K562 (cell line): ENCODE results near the gene ROM1. TPM values are rescaled to one million over a fixed set of nuclear protein-coding genes. Genes with fewer than 3 reads are reported as not detected.
A peak's percentile ranks its signal among the peaks of the same experiment; 100 is the strongest.

ENCODE experiments used
- ATAC-seq: fragments of 200-7000 bp; cut with Tn5 transposase; 3 replicates; pipeline ENCODE4 v1.9.1; 2020; ENCODE audit warnings: moderate library complexity
- BruUV-seq: library from RNA; stranded (reverse); fragments of 400-500 nt; replicated peaks from 2 replicates; lab custom pipeline; 2021; lab: Mats Ljungman, UMichigan
- CTCF ChIA-PET: fragments of 300-600 bp; formaldehyde crosslinking; extraction: SDS; loops from one replicate; lab custom pipeline; 2021; ENCODE audit warnings: low intra/inter-chr PET ratio; lab: Yijun Ruan, JAX
- POLR2A ChIA-PET: fragments of 300-600, 350-650 bp; sonication (Branson Sonifier 250); formaldehyde crosslinking; extraction: SDS; loops from one replicate; lab custom pipeline; 2021; ENCODE audit warnings: antibody characterized with exemption, inconsistent platforms; lab: Yijun Ruan, JAX
- DNase-seq, 4 experiments: peaks; one replicate each; pipeline versions ENCODE4 v3.0.0 to v3.0.0-alpha.2; 2011 to 2018; ENCODE audit warnings: low spot score in 3 of 4, mixed read lengths in 3 of 4; ENCODE audit errors: extremely low read depth in 1 of 4
- FAIRE-seq: peaks from 2 replicates; lab custom pipeline; 2011; peaks lifted over from hg19 to GRCh38; lab: Jason Lieb, UNC
- H2AFZ ChIP-seq: 2 replicates; pipeline ENCODE4 v1.6.0; 2011; ENCODE audit warnings: low read depth, low read length, control low read depth, inconsistent platforms
- H3K27ac ChIP-seq: fragments of 200-600 bp; 3 replicates; pipeline ENCODE4 v1.8.0; 2011; ENCODE audit warnings: low read depth, mild to moderate bottlenecking, control low read depth, inconsistent platforms, low read length, moderate library complexity, mixed read lengths; ENCODE audit errors: extremely low read depth
- H3K27me3 ChIP-seq, 2 experiments: fragments of 300-600 bp in 1 of 2; 2 replicates in 1 of 2; 3 replicates in 1 of 2; pipeline versions ENCODE4 v1.6.0 to v1.8.0; 2011; ENCODE audit warnings: inconsistent platforms in 2 of 2, low read length in 2 of 2, mild to moderate bottlenecking in 1 of 2, mixed read lengths in 1 of 2, moderate library complexity in 1 of 2; ENCODE audit not compliant: control insufficient read depth in 2 of 2, insufficient read depth in 2 of 2
- H3K36me3 ChIP-seq: fragments of 300-600 bp; 3 replicates; pipeline ENCODE4 v1.8.0; 2011; ENCODE audit warnings: mild to moderate bottlenecking, low read length, inconsistent platforms; ENCODE audit not compliant: control insufficient read depth, insufficient read depth
- H3K4me1 ChIP-seq, 2 experiments: fragments of 200-600 bp in 1 of 2; replicated peaks in 1 of 2; 2 replicates in 1 of 2; 3 replicates in 1 of 2; pipeline versions ENCODE4 v1.5.1 to v1.8.0; 2011; ENCODE audit warnings: inconsistent platforms in 2 of 2, low read length in 2 of 2, mild to moderate bottlenecking in 1 of 2, mixed read lengths in 1 of 2, moderate library complexity in 1 of 2; ENCODE audit not compliant: control insufficient read depth in 2 of 2, insufficient read depth in 2 of 2
- H3K4me2 ChIP-seq: 2 replicates; pipeline ENCODE4 v1.6.1; 2011; ENCODE audit warnings: low read length, control low read depth, inconsistent platforms, mixed read lengths; ENCODE audit not compliant: insufficient read depth
- H3K4me3 ChIP-seq: fragments of 200-600 bp; sonication (generic), shearing (Covaris generic); 2 replicates; pipeline ENCODE4 v1.5.1; 2016; ENCODE audit warnings: control low read depth, inconsistent platforms
- H3K79me2 ChIP-seq: fragments of 200-600 bp; 3 replicates; pipeline ENCODE4 v1.8.0; 2011; ENCODE audit warnings: low read length, inconsistent platforms; ENCODE audit not compliant: control insufficient read depth, insufficient read depth
- H3K9ac ChIP-seq, 2 experiments: 2 replicates each; pipeline versions ENCODE4 v1.6.0 to v1.6.1; 2011; ENCODE audit warnings: low read depth in 2 of 2, low read length in 2 of 2, control low read depth in 1 of 2, inconsistent platforms in 1 of 2, mild to moderate bottlenecking in 1 of 2, mixed read lengths in 1 of 2; ENCODE audit not compliant: insufficient read depth in 1 of 2
- H3K9me1 ChIP-seq: one replicate; pipeline ENCODE4 v1.6.0; 2011; ENCODE audit warnings: inconsistent platforms, mild to moderate bottlenecking, low read length, moderate library complexity; ENCODE audit not compliant: control insufficient read depth, insufficient read depth
- H3K9me3 ChIP-seq: replicated peaks from 2 replicates; pipeline ENCODE4 v1.5.1; 2011; ENCODE audit warnings: low read depth, low read length, inconsistent platforms; ENCODE audit not compliant: control insufficient read depth, insufficient read depth
- H4K20me1 ChIP-seq: replicated peaks from 2 replicates; pipeline ENCODE4 v1.6.1; 2011; ENCODE audit warnings: low read length, inconsistent platforms, mixed read lengths; ENCODE audit not compliant: control insufficient read depth, insufficient read depth
- ERF ChIP-seq: fragments of 450-650 bp; formaldehyde crosslinking; IDR thresholded peaks from 2 replicates; pipeline ENCODE4 v1.4.0; 2020; ENCODE audit warnings: mild to moderate bottlenecking, mixed read lengths
- RFX5 ChIP-seq: IDR thresholded peaks from 2 replicates; pipeline ENCODE4 v1.6.1; 2011; ENCODE audit warnings: low read depth, mild to moderate bottlenecking, improper control_type of control experiment, low read length
- ZNF431 ChIP-seq: sonication (generic); formaldehyde crosslinking; IDR thresholded peaks from 2 replicates; pipeline ENCODE4 v1.8.0; 2022; ENCODE audit warnings: mild to moderate bottlenecking, missing genetic modification reagents
- WGBS: fragments of 100-300 bp; shearing (Covaris generic); methylation state at CpG from one replicate; pipeline ENCODE4 v1.1.6; 2016; ENCODE audit warnings: low coverage, mixed read lengths; ENCODE audit not compliant: insufficient coverage; ENCODE audit errors: missing lambda C conversion rate; 5-methylcytosine and 5-hydroxymethylcytosine counted together
- in situ Hi-C: fragments of 300-500 bp; cut with MboI; formaldehyde crosslinking; loops from 4 replicates; pipeline ENCODE4 v1.15.0; 2018; ENCODE audit warnings: inconsistent platforms, mixed read lengths
- intact Hi-C: fragments of 100-400 bp; cut with micrococcal nuclease; formaldehyde crosslinking; loops from 2 replicates; pipeline ENCODE4 v1.14.2; 2022
- polyA plus RNA-seq, 8 experiments: library from polyadenylated mRNA; depleted of rRNA in 4 of 8; stranded (reverse) in 5 of 8; unstranded in 3 of 8; fragments of >200 nt; fragmentation: Nextera tagmentation in 2 of 8; fragmentation: Illumina TruSeq in 1 of 8; extraction: Ambion mirVana in 2 of 8; extraction: Trizol in 1 of 8; gene quantifications; 2 replicates each; pipeline versions ENCODE4 v1.2.1 to v1.2.3, GENCODE V29; 2011 to 2014; ENCODE audit warnings: inconsistent platforms in 1 of 8, missing spikeins in 1 of 8
- total RNA-seq, 7 experiments: library from RNA; depleted of rRNA in 6 of 7; stranded (reverse); fragments of >200 nt in 6 of 7; fragmentation: Illumina TruSeq in 2 of 7; extraction: Trizol in 2 of 7; gene quantifications; 2 replicates each; pipeline versions ENCODE4 v1.2.1 to v1.2.3, GENCODE V29; 2011 to 2021; ENCODE audit warnings: low replicate concordance in 1 of 7
- TF ChIP-seq, protein P1 (sequence below), 2 experiments: fragments of 450-650 bp in 1 of 2; sonication (generic) in 1 of 2; formaldehyde crosslinking in 1 of 2; IDR thresholded peaks in 1 of 2; conservative IDR thresholded peaks in 1 of 2; 2 replicates each; pipeline versions ENCODE4 v1.6.1 to v1.8.1; 2016 to 2023; ENCODE audit warnings: mild to moderate bottlenecking in 2 of 2, moderate library complexity in 2 of 2, inconsistent platforms in 1 of 2, missing genetic modification reagents in 1 of 2
- TF ChIP-seq, protein P2 (sequence below): sonication (generic); formaldehyde crosslinking; IDR thresholded peaks from 2 replicates; pipeline ENCODE4 v1.8.1; 2023; ENCODE audit warnings: mild to moderate bottlenecking, missing genetic modification reagents
- TF ChIP-seq, protein P3 (sequence below): IDR thresholded peaks from 2 replicates; pipeline ENCODE4 v1.6.1; 2014; ENCODE audit warnings: antibody characterized with exemption
- TF ChIP-seq, protein P4 (sequence below): fragments of 450-650 bp; IDR thresholded peaks from 2 replicates; pipeline ENCODE4 v1.6.1; 2016; ENCODE audit warnings: antibody characterized with exemption

ROM1 gene
- total and polyA plus RNA-seq, 9 of the 15 experiments (the other 6 are each of a cell fraction or from before 2014, with no cell fraction given): 0.75 to 4.0 (median 2.6) TPM

DNA sequence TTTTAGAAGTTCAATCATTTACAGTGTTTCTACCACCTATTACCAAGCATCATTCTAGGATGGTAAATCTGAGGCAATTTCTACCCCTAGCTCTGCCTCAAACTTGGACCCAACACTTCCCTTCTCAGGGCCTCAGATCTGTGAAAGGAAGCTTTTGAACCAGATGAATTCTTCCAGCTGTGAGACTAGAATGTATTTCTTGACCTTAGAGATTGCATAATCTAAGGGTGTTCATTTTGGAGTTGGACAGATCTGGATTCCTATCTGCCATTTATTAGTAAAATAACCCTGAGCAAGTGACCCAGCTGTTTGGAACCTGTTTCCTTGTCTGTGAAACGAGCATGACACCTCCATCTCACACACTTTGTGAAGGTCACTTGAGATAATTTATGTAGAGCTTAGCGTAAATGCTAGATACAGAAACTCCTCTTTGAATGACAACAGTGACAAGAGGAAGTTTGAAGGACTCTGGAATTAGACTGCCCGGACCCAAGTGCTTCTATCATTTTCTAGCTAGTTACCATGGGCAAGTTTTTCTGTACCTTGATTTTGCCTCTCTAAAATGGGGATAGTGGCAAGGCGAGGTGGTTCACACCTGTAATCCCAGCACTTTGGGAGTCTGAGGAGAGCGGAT is 43.9 kb downstream of the ROM1 start (continued):
- TF ChIP-seq, protein P1, sequence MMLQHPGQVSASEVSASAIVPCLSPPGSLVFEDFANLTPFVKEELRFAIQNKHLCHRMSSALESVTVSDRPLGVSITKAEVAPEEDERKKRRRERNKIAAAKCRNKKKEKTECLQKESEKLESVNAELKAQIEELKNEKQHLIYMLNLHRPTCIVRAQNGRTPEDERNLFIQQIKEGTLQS (IDR thresholded peaks at IDR 0.05): peak; percentile 34; the same call in 1 of the 2 replicates
- TF ChIP-seq, protein P1 (CRISPR knock-in tag; conservative IDR thresholded peaks at IDR 0.05): no peak
- TF ChIP-seq, protein P2, sequence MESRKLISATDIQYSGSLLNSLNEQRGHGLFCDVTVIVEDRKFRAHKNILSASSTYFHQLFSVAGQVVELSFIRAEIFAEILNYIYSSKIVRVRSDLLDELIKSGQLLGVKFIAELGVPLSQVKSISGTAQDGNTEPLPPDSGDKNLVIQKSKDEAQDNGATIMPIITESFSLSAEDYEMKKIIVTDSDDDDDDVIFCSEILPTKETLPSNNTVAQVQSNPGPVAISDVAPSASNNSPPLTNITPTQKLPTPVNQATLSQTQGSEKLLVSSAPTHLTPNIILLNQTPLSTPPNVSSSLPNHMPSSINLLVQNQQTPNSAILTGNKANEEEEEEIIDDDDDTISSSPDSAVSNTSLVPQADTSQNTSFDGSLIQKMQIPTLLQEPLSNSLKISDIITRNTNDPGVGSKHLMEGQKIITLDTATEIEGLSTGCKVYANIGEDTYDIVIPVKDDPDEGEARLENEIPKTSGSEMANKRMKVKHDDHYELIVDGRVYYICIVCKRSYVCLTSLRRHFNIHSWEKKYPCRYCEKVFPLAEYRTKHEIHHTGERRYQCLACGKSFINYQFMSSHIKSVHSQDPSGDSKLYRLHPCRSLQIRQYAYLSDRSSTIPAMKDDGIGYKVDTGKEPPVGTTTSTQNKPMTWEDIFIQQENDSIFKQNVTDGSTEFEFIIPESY: peak; percentile 31; the same call in 1 of the 2 replicates
- TF ChIP-seq RFX5: no peak
- TF ChIP-seq, all 486 proteins: peak for 10

DNA sequence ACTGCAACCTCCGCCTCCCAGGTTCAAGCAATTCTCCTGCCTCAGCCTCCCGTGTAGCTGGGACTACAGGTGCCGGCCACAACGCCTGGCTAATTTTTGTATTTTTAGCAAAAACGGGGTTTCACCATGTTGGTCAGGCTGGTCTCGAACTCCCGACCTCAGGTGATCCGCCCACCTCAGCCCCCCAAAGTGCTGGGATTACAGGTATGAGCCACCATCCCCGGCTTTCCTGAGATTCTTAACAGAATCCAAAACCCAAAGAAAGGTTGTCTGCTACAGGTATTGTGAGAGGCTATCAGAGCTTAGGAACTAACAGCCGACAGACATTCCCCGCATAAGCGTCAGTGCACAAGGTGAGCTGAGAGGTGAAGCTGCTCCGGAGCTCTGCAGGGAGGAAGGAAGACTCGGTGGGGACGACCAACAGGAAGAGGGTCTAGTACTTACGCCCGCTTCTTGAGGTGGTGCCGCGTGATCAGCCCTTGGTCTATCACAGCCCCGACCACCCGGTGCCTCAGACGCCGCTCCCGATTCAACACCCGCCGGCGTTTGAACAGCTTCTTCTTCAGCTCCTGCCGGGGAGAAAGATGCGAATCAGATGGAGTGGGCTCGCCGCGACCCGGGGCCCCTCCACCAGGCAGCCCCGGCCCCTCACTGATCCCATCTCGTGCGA is 51.5 kb downstream of the ROM1 start:
- in situ Hi-C loops (no loop called here), intact Hi-C loops (loop anchor here (2.0 to 5.0 kb wide), 2 partner anchors 18 to 178 kb away; partner anchors contain the start of gene GANAB)
- Histone ChIP-seq H3K36me3 (peaks cover 48% of the 10 kb centered on the region), H3K9me1 (no peaks in the 10 kb centered on the region), H3K4me3 (peak overlapping the region; percentile 73), H3K9me3 (no peaks in the 10 kb centered on the region), H3K9ac (peak overlapping the region; percentile 85 to 100), H3K4me1 (peaks cover 15 to 39% of the 10 kb centered on the region in 2 experiments; a peak in 4 of 5 replicates), H2AFZ (peak overlapping the region; percentile 77), H3K27ac (peak overlapping the region; percentile 80), H3K79me2 (peaks cover 69% of the 10 kb centered on the region), H4K20me1 (peaks cover 7% of the 10 kb centered on the region; the same call in 1 of the 2 replicates), H3K27me3 (no peaks in the 10 kb centered on the region), H3K4me2 (peak overlapping the region; percentile 97)
- FAIRE-seq (no peak), DNase-seq (peak in 3 of 4 experiments; percentile 12 to 67 (median 53)), ATAC-seq (peak; percentile 44)
- BruUV-seq: TSS peak; percentile 62
- WGBS: under 1% methylated on average over 31 of the region's 36 CpGs
- ChIA-PET POLR2A (interaction anchor here (0.6 to 8.8 kb wide), 57 partner anchors 8 to 1041 kb away, joined by 3 to 161 read pairs (median 5); partner anchors contain the start of genes B3GAT3, EEF1G, EML3 and GANAB), CTCF (no interaction called here)
- peak; percentile 36; the same call in 1 of the 2 replicates for TF ChIP-seq ZNF431 (CRISPR knock-in tag)
- TF ChIP-seq, protein P3, sequence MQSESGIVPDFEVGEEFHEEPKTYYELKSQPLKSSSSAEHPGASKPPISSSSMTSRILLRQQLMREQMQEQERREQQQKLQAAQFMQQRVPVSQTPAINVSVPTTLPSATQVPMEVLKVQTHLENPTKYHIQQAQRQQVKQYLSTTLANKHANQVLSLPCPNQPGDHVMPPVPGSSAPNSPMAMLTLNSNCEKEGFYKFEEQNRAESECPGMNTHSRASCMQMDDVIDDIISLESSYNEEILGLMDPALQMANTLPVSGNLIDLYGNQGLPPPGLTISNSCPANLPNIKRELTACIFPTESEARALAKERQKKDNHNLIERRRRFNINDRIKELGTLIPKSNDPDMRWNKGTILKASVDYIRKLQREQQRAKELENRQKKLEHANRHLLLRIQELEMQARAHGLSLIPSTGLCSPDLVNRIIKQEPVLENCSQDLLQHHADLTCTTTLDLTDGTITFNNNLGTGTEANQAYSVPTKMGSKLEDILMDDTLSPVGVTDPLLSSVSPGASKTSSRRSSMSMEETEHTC: 0 out of 2 replicates have a peak, but pooled peaks have one; percentile 37
- TF ChIP-seq, protein P4, sequence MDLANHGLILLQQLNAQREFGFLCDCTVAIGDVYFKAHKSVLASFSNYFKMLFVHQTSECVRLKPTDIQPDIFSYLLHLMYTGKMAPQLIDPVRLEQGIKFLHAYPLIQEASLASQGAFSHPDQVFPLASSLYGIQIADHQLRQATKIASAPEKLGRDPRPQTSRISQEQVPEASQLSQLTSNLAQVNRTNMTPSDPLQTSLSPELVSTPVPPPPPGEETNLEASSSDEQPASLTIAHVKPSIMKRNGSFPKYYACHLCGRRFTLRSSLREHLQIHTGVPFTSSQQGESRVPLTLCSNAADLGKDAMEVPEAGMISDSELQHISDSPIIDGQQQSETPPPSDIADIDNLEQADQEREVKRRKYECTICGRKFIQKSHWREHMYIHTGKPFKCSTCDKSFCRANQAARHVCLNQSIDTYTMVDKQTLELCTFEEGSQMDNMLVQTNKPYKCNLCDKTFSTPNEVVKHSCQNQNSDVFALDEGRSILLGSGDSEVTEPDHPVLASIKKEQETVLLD: 0 out of 2 replicates have a peak, but pooled peaks have one; percentile 18
- TF ChIP-seq ERF (CRISPR knock-in tag): peak; percentile 34; the same call in 1 of the 2 replicates
